Activated CD8-positive, alpha-beta memory T cell treated with anti-CD3 and anti-CD28 coated beads, Interleukin-2, amount 50 U/mL, for 48 hours (primary cell): ENCODE data around the gene PDILT.
"Not testable (repeated sequence)": the region's sequence is repeated elsewhere in the genome, so short reads cannot be mapped to it uniquely, and the experiment has no call there.

Experiments
- DNase-seq: peaks from one replicate; pipeline ENCODE4 v3.0.0-alpha.2; 2020

The PDILT gene

DNA sequence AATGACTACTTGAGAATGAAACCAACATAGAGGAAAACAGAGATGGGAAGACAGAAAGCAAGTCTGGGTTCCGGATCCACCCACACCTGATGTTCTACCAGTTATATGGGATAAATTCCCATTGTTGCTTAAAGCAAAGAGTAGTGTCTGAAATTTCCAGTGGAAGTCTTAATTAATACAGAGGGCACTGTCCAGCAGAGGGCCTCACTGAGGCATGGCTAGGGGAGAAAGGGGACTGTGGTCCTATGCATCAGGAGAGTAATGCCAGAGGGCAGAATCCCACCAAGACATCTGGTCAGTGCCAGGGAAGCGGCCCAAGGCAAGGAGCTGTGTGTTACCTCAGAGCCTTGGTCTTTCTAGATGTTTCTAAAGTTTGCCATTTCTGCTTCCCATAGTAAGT lies 44.5 kb downstream of the PDILT start:
- no peak for DNase-seq

DNA sequence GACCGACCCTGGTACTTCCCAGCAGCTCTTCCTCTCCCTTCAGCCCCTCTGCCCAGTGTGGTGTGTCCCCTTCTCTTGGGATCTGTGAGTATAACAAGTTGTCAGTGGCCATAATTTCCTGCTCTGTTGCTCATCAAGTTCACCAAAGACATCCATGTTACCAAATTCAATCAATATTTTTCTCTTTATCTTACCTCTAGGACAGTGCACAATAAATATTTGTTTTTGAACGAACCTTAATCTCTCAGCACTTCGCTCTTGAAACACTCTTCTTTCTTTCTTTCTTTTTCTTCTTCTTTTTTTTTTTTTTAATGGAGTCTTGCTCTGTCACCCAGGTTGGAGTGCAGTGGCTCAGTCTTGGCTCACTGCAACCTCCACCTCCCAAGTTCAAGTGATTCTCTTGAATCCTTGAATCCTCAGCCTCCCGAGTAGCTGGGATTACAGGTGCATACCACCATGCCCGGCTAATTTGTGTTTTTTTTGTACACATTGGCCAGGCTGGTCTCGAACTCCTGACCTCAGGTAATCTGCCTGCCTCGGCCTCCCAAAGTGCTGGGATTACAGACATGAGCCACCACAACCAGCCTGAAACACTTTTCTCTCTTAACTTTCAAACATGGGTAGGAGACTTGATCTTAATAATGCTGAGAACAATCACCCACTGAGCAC lies 49.3 kb downstream of the PDILT start:
- DNase-seq, result no peak

DNA sequence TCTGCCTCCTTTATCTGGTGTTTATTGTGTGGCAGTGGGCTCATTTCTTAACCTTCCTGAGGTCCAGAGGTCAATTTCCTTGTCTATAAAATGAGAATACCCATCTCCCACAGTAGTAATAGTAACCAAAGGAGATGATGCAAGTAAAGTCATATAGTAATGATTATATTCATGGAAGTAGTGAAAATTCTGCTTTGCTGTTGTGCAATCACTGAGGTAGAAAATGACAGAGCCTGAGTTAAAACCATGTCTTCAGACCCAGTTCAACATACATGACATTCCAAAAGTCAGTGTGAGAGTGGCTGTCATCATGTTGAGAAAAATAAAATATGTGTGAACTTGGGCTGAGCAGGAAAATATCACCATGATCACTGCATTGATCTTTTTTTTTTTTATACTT lies 51.2 kb downstream of the PDILT start:
- no peak for DNase-seq

DNA sequence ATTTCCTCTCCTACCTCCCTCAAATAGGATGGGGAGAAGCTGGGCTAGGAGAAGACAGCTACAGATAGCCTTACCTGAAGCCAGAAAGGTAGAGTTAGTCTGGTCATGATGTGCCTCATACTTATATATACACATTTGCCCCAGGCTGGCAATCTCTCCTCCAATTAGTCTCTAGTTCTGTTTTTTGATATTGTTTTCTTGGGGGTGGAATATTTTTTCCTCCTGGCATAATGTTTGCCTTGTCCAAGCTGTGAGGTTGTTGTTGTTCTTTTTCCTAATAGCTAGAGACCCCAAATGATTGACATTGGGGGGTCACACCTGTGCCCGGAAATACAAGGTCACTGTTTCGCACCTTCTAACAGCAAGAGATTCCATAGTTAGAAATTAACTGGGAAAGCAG lies 51.9 kb downstream of the PDILT start, which contains the start of gene UMOD:
Gene UMOD (minus strand): TSS at position 101 of the 400 bp plus-strand sequence. CDS start 1,978 bp downstream, outside the sequence.
- no peak for DNase-seq

DNA sequence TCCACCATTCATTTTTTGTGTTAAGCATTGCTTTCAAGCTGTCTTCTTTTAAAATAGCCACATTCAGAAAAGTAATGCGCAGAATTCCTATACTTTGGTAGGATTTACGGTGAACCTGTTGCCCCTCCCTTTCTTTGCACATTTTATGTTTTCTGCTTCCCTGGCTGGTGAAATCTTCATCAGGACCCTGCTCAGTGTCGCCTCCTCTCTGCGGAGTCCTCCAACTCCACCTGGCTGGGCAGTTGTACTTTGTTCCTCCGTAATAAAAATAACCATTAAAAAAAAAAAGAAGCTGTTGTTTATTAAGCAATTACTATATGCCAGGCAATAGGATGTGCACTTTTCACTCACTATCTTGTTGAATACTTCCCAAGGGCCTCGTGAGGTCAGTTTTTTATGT lies 54.9 kb downstream of the PDILT start:
- no peak for DNase-seq

DNA sequence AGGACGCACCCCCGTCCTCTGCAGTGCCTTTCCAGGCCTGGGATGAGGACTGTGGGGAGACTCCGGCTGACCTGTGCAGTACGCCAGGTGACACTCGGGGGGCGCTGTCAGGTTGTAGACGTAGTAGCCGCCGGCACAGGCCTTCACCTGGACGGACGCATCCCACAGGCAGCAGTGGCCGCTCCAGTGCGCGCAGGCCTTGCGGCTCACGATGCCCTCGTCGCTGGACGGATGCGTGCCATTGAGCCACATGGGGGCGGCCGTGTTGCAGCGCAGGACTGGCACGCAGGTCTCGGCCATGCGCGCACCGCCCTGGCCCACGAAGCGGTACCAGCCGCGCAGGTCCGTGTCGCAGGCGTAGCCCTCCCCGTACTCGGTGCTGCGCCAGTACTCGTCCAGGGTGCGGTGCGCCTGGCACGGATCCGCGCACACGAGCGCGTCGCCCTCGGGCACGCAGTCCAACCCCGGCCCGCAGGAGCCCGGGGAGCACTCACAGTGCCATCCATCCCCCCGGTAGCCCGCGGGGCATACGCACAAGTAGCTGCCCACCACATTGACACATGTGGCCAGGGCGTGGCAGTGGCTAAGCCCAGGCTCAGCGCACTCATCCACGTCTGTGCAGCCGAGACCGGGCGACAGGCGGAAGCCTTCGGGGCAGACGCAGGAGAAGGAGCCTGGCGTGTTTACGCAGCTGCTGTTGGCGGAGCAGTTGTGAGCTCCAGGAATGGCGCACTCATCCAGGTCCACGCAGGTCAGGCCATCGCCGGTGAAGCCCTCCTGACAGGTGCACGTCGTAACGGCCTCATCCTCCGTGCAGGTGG lies 56.0 kb downstream of the PDILT start:
- no peak for DNase-seq

DNA sequence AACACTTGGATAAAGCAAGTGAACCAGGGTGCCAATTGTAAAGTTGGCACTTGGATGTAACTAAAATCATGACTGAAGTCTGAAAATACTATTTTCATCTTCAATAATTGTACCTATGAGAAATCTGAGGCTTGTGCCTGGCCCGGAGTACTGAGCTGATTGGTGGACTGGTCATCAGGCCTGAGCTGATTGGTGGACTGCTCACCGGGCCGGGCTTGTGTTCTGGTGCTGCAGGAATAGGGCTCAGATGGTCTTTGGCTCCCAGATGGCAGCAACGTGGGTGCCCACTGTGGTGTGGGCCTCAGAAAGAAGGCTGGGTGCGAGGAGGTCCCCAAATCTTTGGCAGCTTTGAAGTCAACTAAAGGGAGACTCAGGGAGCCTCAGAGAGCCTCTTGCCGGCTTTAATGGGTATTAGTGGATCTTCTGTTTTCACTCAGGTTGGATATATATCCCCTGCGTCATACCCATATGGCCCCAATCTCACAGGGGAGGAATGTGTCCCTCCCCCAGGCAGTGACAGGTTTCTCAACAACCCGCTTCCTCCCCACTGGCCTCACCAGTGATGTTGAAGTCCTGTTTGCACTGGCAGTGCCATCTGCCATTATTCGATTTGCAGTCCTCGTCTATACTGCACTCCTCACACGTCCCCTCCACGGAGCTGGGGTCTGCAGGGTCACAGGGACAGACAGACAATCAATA lies 56.7 kb downstream of the PDILT start:
- DNase-seq, result no peak

DNA sequence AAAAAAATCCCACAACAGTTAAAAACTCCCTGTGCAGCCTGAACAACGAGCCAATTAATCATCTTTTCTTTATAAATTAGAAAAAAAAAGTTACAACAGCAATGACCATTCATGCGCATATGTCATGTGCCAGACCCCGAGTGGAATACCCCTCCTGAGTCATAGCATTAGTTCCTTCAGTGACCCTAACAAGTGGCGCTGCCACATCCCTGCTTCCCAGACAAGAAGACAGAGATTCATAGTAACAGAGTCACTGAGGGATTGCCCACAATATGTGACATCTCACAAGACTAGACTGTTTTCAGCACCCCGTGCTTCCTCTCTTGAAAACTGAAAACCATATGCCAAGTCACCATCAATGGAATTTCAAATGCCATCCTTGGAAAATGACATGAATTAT lies 59.9 kb downstream of the PDILT start:
- DNase-seq, result no peak

DNA sequence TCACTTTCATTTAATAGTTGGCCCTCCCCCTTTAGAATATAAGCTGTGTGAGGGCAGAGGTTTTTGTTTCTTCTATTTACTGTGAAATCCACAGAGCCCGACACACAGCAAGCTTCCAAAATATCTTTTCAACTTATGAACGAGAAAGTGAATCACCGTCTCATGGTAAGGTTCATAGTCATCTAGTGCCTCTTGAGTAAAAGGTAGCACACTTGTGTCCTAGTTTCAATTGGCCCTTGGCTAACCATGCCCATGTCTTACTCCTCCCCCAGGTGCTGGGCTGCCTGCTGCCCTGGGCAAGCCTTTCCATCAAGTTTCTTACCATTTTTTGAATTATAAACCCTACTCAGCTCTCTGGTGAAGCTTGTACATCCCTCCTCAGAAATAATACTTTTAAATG lies 64.8 kb downstream of the PDILT start:
- DNase-seq, result no peak

DNA sequence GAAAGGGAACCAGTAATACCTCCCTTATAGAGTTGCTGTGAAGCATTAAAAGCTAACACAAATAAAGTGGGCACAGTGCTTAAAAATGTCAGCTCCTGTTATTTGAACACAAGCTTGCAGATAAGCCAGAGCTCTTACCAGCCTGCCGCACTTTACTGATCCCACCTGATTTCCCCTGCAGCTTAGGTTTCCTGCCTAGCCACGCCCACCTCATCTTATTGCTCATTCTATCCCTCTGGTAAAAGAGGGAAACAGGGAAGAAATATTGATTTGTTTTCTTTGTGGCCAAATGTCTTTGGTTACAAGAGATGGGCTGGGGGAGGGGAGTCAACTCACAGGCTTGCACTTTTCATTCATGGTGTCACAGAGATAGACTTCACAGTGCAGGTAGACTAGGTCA lies 67.6 kb downstream of the PDILT start:
- no peak for DNase-seq

DNA sequence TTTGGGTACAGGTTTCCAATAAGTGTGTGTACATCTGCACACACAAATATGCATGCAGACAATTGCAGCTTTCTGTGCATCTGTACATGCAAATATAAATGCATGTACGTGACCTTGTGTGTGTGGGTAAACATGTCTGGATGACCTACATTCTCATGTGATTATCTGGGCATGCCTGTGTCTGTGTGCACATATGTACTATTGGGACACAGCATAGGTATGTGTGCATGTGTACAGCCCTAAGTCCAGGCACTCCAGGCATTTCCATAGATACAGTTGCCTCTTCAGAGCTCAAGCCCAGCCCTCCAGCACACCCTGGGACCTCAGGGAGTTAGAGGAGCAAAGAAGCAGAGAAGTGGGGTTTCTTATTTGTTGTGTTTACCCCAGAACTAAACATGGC lies 70.1 kb downstream of the PDILT start:
- no peak for DNase-seq

DNA sequence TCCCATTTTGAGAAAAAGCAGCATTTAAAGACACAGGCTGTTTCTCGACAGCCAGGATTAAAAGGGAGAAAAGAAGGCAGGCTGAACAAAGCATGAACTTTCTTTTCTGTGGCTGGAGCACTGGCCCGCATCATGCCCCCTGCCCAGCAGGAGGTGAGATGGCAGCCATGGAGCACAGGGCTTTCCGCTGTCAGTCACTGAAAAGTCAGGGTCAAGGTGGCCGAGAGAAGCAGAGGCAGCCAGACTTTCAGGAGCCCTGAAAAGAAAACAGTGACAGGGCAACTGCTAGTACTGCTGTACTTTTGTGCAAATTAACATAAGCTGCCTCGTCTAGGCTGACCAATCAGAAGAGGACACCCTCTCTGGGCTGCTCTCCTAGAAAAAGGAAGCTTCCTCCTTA lies 71.4 kb downstream of the PDILT start:
- no peak for DNase-seq

DNA sequence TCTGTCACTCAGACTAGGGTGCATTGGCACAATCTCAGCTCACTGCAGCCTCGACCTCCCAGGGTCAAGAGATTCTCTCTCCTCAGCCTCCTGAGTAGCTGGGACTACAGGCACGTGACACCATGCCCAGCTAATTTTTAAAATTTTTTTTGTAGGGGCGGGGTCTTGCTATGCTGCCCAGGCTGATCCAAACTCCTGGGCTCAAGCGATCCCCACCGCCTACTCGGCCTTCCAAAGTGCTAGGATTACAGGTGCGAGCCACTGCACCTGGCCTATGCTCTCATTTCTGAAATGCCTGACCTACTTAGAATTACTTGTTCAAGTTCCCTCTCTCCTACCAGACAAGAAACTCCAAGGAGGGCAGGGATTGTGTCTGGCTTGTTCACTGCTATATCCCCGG lies 72.1 kb downstream of the PDILT start:
- no peak for DNase-seq

DNA sequence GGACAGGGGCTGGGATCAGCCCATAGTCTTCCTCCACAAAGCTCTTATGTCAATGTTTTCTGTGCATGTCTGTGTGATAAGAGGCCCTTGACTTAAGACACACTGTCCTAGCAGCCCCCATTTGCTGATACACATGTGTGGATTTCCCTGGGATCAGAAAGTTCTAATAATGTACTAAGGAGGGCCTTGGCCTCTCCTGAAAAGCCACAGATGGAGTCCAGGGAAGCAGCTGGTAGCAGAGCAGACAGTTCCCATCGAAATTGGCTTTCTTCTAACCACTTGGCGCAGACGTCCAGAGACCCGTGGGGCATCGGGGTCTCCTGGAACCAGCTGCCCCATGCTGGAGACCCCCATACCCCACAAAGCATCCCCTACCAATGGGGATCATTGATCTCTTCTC lies 72.9 kb downstream of the PDILT start:
- no peak for DNase-seq

DNA sequence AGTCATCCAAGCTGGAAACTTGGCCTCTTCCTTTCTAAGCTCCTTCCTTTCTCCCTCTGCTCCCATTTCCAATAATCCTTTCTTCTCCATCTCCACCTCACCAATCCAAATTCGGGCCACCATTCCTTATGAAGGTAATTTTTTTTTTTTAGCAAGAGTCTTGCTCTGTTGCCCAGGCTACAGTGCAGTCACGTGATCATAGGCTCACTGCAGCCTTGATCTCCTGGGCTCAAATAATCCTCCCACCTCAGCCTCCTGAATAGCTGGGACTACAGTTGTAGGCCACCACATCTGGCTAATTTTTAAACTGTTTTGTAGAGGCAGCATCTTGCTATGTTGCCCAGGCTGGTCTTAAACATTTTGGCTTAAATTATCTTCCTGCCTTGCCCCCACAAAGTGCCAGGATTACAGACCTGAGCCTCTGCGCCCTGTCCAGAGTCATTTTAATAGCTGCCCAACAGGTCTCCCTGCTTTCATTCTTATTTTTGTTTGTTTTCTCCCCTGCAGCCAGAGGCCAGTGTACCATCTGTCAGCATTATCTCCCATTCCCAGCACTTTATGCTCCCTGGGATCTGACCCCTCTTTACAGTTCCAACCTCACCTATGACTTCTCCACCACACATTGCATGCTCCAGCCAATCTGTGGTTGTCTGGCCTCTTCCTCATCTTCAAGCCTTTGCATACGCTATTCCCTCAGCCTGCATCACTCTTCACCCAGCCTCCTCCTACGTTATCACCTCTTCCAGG lies 75.0 kb downstream of the PDILT start:
- no peak for DNase-seq

DNA sequence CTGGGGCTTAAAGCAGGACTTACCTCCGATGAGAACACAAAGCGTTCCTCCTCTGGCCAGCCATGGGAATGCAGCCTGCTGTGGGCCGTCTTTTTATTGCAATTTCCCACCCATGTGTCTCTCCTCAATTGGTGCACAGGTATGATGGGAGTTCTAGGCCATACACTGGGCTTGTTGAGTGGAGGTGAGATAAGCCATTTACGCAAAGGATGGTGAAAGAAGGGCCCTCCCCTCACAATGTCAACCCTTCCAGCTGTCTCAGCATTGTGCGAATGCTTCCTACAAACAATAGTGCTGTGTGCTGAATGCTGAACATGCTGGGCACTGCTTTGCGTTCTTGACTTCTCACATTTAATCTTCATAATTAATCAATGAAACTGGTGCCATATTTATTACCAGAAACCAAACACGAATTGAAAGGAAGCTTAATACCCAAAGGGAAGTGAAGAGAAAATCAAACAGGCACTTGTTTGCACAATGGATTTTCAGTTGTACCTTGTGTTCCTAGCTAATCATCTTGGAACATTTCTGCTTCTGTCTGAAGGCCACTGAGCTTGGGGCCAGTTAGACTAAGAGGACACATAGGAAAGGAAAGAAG lies 77.0 kb downstream of the PDILT start, which contains the start of gene GP2:
Gene GP2 (minus strand): TSS at position 70 of the 598 bp plus-strand sequence. CDS start 1,082 bp downstream, outside the sequence.
- no peak for DNase-seq

DNA sequence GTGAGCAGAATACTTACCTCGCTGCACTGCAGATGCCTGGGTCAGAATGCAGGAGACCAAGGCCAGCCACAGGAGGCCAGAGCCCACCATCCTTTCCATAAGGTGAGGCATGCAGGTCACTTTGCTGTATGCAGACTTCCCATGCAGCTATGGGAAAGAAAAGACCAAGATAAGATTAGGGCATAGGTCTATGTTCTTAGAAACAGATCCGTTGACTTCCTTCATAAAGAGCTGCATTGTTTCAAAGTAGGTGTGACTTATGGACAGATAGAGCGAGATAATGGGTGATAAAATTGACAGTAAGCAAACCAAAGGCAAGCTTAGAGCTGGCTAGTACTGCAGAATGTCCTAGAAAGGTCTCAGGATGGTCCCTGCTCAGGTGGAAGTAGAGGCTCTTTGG lies 78.2 kb downstream of the PDILT start:
- no peak for DNase-seq

DNA sequence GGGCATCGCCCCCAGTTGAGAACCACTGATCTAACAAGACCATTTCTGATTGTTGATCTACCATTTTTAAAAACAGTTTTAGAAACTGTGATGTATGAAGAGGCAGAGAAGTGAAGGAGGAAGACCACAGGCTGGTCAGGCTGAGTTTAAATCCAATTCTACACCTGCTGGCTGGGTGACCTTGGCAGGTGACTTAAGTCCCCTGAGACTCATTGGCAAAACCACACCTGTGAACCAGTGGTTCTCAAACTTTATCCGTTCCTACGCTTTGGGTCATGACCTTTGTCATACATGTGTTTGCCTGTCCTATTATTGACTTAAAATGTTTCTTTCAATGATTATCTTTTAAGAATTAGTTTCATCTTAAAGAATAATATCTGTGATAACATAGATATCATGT lies 79.5 kb downstream of the PDILT start:
- no peak for DNase-seq

DNA sequence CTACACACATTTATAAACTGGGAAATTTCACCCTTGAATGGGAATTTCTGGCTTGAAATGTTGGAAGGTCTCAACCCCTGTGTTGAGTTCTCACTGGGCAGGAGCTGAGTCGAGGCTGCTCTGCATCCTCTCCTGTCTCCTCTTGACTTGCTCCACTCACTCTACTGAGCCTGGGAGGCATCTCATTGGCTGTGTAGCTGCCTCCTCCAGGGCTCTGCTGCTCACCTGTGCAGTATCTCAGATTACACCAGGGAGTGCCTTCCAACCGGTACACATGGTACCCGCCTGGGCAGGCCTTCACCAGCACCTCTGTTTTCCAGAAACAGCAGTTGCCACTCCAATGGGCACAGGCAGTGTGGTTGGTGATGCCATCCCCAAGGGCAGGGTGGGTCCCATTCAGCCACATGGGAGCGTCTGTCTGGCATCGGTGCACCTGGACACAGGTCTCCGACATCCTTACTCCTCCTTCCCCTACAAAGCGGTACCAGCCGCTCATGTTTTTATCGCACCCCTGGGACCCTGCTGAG lies 80.9 kb downstream of the PDILT start:
- no peak for DNase-seq

DNA sequence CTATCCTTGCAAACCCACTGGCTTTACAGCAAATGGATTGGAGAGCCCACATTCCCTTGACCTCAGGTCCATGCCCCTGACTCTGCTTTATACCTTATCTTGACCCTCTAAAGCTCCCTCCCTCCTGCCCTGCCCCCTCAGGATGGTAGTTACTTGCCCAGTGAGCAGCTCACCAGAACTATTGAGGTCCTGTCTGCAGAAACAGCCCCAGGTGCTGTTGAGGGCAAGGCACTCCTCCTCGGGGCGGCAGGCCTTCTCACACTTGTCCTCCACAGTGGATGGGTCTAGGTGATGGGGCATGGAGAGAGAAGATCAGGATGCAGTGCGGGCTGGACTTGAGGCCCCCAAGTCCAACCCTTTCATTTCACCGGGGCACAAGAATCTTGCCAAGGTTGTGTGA lies 81.8 kb downstream of the PDILT start:
- no peak for DNase-seq

DNA sequence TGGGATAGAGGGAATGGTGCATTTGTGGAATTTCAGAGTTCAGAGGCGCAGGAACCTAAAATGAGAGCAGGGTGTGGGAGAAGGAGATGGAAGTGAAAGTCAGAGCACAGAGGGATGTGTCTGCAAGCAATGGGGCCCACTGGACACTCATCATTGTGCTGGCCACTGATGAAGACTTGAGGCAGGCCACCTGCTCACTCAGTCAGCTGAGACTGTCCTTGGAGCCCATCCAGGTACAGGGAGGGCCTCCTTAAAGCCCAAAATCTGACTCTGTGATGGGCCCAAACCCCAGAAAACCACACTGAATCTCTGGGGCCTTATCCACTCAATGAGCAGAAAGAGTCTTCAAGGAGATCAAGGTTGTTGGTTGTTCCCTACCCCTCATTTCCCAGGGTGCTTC lies 82.9 kb downstream of the PDILT start:
- no peak for DNase-seq

DNA sequence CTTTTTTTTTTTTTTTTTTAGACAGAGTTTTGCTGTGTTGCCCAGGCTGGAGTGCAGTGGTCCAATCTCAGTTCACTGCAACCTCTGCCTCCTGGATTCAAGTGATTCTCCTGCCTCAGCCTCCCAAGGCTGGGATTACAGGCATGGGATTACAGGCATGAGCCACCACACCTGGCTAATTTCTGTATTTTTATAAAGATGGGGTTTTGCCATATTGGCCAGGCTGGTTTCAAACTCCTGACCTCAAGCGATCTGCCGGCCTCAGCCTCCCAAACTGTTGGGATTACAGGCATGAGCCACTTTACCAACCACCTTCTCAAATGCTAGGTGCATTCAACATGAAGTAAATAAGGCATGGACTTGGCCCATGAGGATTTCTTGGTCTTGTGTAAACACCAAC lies 83.5 kb downstream of the PDILT start:
- DNase-seq, result not testable (repeated sequence)
